ENCODE measurements around the gene KBTBD4.
"Not testable (repeated sequence)": the region's sequence is repeated elsewhere in the genome, so short reads cannot be mapped to it uniquely, and the experiment has no call there.

KBTBD4 gene

GRCh38 chr11:47527186-47527585, 51.6 kb downstream of the KBTBD4 start:
- TF ChIP-seq, protein P1, sequence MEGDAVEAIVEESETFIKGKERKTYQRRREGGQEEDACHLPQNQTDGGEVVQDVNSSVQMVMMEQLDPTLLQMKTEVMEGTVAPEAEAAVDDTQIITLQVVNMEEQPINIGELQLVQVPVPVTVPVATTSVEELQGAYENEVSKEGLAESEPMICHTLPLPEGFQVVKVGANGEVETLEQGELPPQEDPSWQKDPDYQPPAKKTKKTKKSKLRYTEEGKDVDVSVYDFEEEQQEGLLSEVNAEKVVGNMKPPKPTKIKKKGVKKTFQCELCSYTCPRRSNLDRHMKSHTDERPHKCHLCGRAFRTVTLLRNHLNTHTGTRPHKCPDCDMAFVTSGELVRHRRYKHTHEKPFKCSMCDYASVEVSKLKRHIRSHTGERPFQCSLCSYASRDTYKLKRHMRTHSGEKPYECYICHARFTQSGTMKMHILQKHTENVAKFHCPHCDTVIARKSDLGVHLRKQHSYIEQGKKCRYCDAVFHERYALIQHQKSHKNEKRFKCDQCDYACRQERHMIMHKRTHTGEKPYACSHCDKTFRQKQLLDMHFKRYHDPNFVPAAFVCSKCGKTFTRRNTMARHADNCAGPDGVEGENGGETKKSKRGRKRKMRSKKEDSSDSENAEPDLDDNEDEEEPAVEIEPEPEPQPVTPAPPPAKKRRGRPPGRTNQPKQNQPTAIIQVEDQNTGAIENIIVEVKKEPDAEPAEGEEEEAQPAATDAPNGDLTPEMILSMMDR (IDR thresholded peaks at IDR 0.05; ENCODE audit: low read depth, low read length), result no peak
- peaks cover 15% of the 10 kb centered on the region; the same call in 1 of the 2 replicates for H3K36me3 ChIP-seq
- no peaks in the 10 kb centered on the region for H3K27me3 ChIP-seq (ENCODE audit: insufficient read depth, low read depth, severe bottlenecking)
- DNase-seq, result peak; percentile 56
- no peaks in the 10 kb centered on the region for H3K9me3 ChIP-seq (ENCODE audit: severe bottlenecking)
- no peak overlapping the region for H3K27ac ChIP-seq
- H3K4me3 ChIP-seq (ENCODE audit: low read depth, low read length), result no peak overlapping the region

DNA sequence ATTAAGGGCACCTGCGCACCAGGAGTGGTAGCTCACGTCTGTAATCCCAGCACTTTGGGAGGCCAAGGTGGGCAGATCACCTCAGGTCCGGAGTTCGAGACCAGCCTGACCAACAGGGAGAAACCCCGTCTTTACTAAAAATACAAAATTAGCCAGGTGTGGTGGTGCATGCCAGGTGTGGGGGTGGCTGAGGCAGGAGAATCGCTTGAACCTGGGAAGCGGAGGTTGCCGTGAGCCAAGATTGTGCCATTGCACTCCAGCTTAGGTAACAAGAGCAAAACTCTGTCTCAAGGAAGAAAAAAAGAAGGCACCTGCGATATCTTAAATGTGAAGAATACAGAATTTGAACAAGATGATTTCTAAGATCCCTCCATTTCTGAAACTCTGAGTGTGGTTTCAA, 52.7 kb downstream of the KBTBD4 start:
- not testable (repeated sequence) for DNase-seq; H3K4me3 ChIP-seq (ENCODE audit: low read depth, low read length); H3K9me3 ChIP-seq (ENCODE audit: severe bottlenecking); H3K27ac ChIP-seq; H3K27me3 ChIP-seq (ENCODE audit: insufficient read depth, low read depth, severe bottlenecking)
- H3K36me3 ChIP-seq, result peaks cover 13% of the 10 kb centered on the region; the same call in 1 of the 2 replicates

GRCh38 chr11:47524291-47524874, 54.4 kb downstream of the KBTBD4 start:
- peaks cover 7% of the 10 kb centered on the region for H3K36me3 ChIP-seq
- no peak overlapping the region for H3K27ac ChIP-seq
- no peak overlapping the region for H3K4me3 ChIP-seq (ENCODE audit: low read depth, low read length)

GRCh38 chr11:47523490-47524225, 55.1 kb downstream of the KBTBD4 start:
- Histone ChIP-seq H3K4me3 (ENCODE audit: low read depth, low read length) (no peak overlapping the region), H3K27ac (no peak overlapping the region)
- DNase-seq, result no peak

More at GRCh38 chr11:47524291-47524874, 54.4 kb downstream of the KBTBD4 start:
- H3K9me3 ChIP-seq (ENCODE audit: severe bottlenecking), result no peaks in the 10 kb centered on the region
- no peak for DNase-seq
- TF ChIP-seq, protein P1 (IDR thresholded peaks at IDR 0.05; ENCODE audit: low read depth, low read length), result no peak
- H3K27me3 ChIP-seq (ENCODE audit: insufficient read depth, low read depth, severe bottlenecking), result no peaks in the 10 kb centered on the region

More at GRCh38 chr11:47523490-47524225, 55.1 kb downstream of the KBTBD4 start:
- Histone ChIP-seq H3K9me3 (ENCODE audit: severe bottlenecking) (no peaks in the 10 kb centered on the region), H3K27me3 (ENCODE audit: insufficient read depth, low read depth, severe bottlenecking) (no peaks in the 10 kb centered on the region), H3K36me3 (peaks cover 7% of the 10 kb centered on the region)
- TF ChIP-seq, protein P1 (IDR thresholded peaks at IDR 0.05; ENCODE audit: low read depth, low read length), result no peak

Data from WERI-Rb-1 (cell line).